Stimulated activated CD4-positive, alpha-beta T cell treated with anti-CD3 and anti-CD28 coated beads, Interleukin-15, amount 100 ng/mL, for 48 hours (primary cell): Measurements from ENCODE around the gene NTRK1.

Experiments
- DNase-seq, 2 donors: peaks; one replicate each; pipeline ENCODE4 v3.0.0-alpha.2; 2020; ENCODE audit warnings: low read depth in 2 of 2

Gene NTRK1

DNA sequence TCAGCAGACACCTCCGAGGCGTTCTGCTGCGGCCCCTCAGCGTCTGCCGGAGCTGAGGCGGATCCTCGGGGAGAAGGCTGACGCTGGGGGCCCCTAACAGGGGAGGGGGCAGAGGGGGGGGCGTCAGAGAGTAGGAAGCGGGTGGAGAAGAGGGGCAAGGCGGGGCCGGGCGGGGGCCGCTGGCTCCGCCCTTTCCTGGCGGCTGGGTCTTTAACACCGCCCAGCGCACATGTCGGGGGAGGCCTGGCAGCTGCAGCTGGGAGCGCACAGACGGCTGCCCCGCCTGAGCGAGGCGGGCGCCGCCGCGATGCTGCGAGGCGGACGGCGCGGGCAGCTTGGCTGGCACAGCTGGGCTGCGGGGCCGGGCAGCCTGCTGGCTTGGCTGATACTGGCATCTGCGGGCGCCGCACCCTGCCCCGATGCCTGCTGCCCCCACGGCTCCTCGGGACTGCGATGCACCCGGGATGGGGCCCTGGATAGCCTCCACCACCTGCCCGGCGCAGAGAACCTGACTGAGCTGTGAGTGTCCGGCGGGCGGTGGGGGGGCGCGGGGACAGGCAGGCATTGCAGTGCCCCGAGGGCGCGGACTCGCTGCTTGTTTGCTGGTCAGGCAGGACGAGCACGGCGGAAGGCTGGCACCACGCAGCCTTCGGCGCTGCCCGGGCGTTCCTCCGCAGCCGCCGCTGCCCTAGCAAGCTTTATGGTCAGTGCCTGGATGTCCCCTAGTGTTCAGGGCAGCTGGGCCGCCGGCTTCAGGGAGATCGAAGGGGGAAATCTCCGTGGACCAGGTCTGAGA lies at the start of gene NTRK1:
NTRK1 (plus strand) TSS at position 238 of the 796 bp plus-strand sequence; CDS start at position 308, 70 bp downstream.
- peak in 1 of 2 donors; percentile 17 for DNase-seq

DNA sequence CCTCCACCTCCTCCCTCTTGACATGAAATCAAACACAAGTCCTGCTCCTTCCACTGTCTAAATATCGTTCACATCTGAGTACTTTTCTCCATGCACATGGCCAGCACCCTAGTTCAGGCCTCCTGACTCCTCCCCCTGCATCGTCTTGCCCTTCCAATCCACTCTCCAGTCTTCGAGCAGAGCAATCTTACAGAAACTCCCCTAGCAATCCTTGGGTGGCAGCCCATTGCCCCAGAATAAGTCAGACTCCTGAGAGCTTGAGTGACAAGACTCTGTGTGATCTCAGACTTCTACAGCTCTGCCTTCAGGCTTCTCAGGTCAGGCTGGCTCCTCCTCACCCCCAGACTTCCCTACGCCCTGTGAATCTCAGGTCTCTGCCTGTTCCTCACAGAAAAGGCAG lies 49.5 kb upstream of the NTRK1 start:
- no peak for DNase-seq

DNA sequence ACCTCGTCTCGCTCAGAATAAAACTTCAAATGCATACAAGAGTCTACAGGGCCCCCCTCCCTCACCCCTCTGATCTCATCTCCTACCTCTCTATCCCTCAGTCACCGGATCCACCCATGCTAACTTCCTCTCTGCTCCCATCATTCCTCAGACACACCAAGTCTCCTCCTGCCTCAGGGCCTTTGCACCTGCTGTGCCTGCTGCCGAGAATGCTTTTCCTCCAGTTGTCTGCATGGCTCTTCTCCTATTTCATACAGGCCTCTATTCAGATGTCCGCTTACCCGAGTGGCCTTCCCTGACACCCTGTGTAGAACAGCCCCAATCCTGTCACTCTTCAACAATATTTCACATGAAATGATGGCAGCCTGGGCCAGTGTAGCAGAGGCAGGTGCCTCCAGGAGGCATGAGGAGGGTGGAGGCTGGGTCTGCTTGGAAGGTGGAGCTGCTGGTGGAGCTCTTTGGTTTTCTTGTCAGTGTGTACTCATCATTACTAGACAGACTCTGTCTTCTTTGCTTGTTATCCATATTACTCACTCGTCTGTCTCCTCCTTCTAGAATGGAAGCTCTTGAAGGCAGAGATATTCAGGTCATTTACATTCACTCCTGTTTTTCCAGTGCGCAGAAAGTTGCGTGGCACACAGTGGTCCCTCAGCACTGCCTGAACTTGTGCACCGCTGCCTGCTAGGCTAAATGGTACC lies 48.2 kb upstream of the NTRK1 start:
- DNase-seq: no peak

DNA sequence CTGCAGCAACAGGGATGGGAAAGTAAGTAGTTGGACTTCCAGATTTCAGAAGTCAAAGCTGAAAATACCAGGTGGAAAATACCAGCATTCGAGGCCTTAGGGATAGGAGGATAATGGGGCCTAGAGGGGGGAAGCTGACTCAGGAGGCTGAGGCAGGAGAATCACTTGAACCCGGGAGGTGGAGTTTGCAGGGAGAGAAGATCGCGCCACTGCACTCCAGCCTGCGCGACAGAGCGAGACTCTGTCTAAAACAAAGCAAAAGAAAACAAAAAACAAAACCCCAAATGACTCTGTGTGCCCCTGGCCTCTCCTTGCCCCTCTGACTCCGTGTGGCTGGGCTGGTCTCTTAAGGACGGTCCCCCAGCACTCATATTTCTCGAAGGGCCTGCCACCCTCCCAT lies 47.4 kb upstream of the NTRK1 start:
- no peak for DNase-seq

DNA sequence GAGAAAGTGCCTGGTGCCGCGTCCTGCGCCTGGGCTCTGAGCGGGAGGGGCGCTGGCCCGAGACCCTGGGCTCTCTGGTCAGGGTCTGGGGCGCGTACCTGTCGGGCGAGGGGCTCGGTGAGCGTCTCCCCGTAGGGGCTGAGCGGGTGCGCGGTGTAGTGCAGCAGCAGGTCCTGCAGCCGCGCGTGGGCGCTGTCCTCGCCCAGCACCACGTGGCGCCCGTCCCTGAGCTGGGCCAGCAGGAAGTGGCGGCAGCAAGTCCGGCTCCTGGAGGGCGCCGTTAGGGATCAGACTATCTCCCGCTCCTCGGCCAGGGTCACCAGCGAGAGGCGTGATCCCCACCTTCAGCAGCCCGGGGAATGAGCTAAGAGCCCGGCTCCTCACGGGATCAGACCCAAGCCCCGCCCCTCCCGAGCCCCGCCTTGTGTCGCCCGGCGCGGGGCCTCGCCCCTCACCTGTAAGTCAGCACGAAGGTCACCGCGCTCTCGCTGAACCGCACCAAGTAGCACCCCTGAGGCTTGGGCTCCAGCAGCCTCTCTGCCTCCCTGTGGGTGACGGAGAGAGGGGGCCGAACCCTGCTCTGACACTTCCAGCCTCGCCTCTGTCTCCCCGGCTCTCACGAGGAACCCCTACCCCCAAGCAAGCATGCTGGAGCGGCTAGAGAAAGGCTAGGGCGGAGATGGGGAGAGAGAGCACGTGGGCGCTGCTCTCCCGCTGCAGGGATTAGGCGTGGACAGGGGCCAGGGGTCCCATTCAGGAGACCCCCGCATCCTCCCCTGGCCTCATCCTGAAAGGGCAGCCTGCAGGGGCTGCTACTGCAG lies 46.7 kb upstream of the NTRK1 start:
- DNase-seq: peak; percentile 47 to 69

DNA sequence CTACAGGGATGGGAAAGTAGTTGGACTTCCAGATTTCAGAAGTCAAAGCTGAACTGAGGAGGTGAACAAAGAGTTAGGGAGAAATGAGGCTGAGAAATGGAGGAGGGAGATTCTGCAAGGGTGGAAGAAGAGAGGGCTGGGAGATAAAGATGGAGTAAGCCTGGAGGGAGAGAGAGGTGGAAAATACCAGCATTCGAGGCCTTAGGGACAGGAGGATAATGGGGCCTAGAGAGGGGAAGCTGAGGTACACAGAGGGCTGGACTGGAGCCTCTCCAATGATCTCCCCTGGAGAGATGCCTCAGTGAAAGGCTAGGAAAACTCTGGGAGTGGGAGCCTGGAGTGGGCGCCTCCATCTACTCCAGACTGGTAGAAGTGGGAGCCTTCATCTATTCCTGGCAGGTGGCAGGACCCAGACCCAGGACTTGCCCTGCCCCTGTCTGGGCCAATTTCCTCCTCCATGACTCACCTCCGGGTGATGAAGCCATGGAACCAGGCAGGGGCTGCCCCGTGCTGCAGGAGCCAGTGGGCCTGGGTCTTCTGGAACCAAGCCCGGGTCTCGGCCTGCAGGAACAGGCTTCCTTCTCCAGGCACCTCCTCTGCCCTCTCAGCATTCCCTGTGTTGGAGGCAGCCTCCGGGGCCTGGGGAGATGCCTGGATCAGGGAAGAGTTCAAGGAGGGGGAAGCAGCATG lies 45.9 kb upstream of the NTRK1 start:
- DNase-seq: no peak

DNA sequence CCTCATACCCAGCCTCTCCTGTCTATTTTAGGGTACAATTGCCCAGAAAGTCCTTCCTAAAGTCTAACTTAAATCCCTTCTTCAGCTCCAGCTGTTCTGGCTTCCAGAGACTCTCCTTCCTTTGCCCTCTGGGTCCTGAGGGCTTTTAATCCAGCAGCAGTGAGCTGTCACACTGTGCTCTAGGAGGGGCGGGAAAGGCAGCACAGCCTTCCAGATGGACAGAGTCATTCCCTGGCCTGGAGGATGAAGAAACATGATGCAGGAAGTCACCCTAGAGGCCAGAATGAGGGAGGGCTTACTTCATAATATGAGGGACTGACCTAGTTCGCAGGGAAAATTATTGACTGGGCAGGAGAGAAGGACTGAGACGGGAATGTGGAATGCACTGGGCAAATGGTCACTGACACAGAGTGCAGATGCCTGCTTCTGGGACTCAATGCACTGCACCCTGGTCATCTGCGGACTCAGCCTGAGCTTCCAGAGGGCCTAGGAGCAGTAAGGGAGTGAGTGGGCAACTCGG lies 45.3 kb upstream of the NTRK1 start:
- no peak for DNase-seq

DNA sequence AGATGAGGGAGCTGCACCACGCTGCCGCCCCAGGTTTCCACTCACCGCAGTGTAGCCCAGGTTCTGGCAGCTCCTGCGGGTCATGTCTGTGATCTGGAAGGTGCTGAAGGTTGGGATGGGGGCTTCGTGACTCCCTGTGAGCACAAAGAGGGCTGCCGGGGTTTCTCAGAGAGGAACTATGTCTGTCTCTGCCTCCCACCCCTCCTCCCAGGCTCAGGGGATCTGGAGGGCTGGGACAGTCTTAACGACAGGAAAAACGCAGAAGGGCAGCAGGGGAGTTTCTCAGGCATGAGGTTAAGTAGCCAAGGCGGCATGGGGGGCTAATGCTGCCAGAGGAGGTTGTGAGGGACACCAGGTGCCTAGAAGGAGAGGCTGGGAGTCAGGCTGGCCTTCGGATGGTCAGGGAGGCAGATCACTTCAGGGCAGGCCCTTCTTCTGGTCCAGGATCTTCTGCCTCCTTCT lies 44.7 kb upstream of the NTRK1 start:
- no peak for DNase-seq

DNA sequence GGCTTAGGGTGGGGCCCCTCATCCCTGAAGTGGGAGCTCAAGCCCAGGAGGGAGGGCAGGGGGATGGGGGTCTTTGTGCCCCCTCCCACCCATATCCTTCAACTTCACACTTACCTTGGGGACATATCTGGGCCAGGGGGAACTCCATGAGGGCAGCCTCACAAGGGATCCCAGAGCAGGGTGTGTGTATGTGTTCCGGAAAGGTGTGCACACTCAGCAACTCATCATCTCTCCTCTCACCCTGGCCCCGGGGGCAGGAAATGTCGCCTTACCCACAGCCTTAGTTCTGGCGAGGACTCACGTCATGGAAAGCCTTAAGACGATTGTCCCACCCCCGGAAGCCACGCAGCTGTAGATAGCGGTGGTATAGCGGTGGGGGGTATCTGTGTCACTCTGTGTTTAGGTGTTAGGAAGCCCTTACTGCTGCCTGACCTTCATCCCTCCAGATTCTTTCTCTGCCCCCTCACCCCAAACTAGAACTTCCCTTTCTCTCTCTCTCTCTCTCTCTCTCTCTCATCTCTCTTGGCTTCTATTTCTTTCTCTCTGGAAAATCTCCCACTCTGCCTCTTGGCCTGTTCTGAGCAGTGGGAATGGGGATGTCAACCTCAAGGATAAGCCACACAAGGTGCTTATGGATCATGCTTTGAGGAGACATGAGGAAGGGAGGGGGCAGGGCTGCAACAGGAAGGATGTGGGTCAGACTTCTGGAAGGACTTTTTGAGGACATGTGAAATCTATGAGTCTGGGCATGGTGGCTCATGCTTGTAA lies 43.9 kb upstream of the NTRK1 start, which contains the start of gene SH2D2A:
SH2D2A (minus strand) TSS at position 288 of the 768 bp plus-strand sequence; CDS start at position 148, 140 bp downstream.
- peak; percentile 93 for DNase-seq

DNA sequence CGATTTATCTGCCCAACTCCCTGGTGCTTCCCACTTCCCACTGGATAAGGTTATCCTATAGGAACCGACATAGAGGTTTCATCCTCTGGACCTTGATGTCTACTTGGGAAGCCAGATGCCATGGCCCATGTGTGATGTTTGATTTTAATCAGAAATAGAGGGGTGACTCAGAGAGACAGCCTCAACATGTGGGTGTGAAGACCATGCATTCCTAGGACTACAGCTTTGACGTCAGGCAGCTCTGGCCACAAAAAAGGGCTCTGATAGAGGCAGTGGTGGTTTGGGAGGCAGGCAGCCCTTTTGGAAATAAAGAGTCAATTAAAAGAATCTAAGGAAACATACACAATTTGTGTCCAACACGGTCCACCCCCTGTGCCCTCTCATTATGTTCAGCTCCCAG lies 38.9 kb upstream of the NTRK1 start:
- DNase-seq: peak in 1 of 2 donors; percentile 59

DNA sequence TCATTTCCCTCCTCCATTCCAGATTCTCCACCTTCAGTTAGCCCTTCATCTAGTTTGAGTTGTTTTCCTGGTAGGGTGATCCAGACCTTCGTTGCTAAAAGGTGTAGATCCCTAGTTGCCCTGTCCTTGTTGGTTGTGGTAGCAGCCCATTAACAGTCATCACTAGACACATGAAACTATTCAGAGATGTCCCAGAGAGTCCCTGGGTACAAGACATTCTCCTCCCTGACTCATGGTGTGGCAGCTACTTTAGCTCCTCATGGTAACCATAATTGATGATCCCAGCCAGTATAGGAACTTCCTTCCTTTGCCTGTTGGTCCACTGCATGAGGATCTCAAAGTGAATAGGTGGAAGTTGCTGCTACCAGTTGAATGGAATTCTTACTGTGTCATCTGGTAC lies 38.0 kb upstream of the NTRK1 start:
- DNase-seq: no peak

DNA sequence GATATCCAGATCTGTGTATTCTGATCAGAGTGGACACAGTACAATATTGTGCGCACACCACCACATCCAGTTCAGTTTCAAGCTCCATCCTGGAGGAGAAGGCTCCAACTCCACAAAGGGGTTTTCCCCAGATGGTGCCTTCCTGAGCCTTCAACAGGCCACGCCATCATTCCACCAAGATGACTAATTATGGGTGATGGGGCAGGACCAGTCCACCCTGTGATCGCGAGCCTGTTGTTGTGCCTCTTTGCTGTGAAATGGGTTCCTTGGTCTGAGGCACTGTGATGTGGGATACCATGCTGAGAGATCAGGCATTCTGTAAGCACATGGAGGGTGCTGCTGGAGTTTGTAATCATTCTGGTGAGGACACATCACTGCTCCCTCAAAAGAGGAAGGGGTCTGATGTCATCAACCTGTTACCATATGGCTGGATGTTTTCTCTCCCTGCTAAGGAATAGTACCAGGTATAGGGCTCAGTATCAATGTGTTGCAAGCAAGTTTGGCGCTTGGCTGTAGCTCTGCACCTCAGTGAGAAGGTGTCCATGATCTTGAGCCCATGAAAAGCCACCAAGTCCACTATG lies 37.4 kb upstream of the NTRK1 start:
- no peak for DNase-seq

DNA sequence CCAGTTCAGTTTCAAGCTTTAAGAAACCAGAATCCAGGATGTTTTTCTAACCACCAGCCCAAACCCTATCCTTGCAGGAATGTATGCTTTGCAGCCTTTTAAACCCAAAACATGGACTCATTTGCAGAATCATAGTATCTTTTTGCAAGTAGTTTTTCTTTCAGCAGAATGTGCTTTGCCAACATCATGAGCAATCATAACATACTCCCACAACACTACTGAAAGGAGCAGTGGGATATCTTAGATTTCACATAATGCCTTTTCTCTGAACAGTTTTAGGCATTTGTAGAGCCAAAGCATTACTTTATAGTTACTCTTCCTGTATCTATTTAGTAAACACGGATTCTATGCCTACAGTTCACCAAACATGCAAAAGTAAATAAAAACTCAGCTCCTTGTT lies 34.0 kb upstream of the NTRK1 start:
- no peak for DNase-seq

DNA sequence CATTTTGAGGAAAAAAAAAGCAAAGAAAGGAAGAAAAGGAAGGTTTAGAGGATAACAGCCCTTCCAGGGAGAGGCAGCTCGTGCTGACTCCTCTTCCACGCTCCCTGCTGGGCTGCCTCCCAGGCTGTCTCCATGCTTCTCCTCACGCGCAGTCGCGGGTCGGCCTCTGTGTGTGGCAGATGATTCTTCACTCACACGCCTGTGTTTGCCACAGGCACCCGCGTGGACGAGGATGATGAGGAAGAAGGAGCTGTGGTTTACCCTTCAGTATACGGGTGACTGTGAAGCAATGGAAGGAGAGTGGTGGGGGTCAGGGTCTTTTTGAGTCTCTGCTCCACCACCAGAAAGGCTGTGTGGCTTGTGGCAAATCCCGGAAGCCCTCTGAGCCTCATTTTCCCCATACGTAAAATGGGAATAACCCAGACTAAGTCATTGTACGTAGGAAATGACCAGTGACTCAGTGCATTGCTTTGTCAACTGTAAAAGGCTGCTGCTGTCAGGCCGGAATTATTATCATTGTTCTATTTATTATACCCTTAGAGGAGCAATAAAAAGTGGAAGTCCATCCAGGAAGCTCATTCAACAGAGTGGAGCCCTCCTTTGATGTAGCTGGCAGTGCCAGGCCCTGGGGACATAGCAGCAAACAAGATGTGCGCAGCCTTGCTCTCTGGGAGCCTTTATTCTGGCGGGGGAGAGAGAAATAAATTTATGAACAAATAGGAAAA lies 32.1 kb upstream of the NTRK1 start:
- DNase-seq: no peak

DNA sequence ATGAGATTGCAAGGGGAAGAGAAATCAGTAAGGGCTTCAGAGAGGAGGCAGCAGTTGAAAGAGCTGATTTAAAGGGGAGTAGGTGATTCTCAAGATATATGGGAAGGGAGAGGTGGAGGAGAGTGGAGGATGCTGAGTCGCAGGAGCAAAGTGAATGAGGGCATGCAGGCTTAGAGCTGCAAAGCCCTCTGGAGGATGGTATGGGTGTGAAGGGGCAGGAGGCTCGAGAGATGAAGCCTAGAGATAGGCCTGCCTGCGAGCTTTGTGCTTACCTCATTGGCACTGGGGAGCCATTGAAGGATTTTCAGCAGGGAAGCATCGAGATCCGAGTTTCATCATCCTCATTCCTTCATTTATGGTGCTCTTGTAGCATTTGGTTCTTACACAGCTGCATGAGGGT lies 28.2 kb upstream of the NTRK1 start:
- DNase-seq: no peak

DNA sequence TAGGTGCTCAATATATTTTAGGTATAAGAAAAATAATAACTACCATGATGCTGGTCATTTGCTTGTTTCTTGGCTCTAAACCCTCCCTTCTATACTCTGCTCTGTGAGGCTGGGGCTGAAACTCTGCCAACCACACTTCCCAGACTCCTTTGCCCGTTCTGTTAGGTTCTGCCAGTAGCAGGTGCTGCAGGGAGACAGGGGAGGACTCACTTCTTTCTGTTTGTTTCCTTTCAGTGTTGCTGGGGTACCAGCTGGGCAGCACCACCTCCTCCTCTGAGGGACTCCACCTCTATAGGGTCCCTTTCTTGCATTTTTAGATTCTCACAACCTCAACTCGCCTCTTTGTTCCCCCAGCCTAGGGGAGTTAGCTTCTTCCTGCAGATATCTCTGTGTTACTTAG lies 27.1 kb upstream of the NTRK1 start:
- DNase-seq: no peak

DNA sequence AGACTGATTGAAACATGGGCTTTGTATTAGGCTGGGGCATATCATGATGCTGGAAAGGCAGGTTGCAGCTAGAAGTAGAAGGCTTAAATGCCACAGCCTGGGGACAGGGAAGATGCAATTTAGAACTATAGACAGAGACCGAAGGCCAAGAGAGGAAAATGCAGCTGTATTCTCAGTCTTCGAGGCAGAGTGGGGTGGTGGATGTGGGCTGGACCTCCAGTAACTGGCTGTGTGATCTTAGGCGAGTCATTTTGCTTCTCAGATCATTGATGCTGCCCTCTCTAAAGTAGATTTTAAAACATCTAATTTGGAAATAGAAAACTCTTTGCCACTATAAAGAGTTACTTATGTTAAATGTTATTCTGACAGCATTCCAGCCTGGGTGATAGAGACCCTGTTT lies 26.3 kb upstream of the NTRK1 start:
- no peak for DNase-seq

DNA sequence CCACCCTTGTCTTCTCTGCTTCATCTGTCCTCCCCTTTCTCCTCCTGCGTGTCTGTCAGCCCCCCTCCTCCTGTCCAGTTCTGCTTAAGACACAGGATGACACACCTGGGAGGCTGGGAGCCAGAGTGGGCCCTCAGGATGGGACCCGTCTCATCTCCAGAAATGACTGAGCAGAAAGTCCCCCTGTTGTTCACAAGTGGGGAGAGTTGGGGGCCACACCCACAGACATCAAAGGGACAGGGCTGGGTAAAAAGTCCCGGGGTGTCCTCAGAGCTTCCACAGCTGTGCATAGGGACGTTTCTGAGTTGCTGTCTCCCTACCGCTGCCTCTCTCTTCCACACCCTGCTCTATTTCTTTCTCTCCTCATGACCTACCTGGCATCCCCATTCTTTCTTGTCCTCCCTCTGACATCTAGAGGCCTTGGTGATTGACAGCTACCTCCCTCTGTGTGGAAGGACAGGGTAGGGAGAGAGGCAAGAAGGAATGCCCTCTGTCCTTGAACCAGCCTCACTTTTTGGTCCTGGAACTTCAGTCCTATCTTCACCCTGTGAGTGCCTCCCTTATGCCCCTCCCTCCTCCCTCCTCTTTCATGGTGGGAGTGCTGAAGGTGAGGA lies 24.5 kb upstream of the NTRK1 start:
- DNase-seq: peak in 1 of 2 donors; percentile 45

DNA sequence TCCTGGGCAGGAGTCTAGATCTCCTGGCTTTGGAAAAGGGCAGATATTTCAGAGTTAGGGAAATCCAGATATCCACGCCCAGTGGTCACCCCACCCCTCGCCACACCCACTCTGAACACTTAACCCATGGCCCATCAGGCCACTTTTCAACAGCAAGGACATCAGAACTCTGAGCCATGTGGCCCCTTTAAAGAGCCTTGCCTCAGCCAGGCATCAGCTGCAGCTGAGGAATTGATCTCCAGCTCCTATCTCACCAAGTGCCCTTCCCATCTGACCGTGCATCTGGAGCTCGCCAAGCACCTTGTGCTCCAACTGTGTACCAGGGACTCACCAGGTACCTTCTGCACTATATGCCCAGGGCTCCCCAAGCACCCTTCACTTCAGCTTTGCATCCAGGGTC lies 23.8 kb upstream of the NTRK1 start:
- DNase-seq: no peak
